Activated B cell treated with CpG ODN at 0.5 μM for 24 hours (primary cell): Measurements from ENCODE around the gene SLC45A2. TPM values are rescaled to one million over a fixed set of nuclear protein-coding genes. Genes with fewer than 3 reads are reported as not detected.

Source experiments
- ATAC-seq: fragments of 200-7000 bp; cut with Tn5 transposase; one replicate; pipeline ENCODE4 v1.10.0; 2021; ENCODE audit warnings: low read depth, mild to moderate bottlenecking, moderate library complexity
- CTCF ChIA-PET: fragments of 350-600 bp; sonication (Branson Sonifier 250); formaldehyde crosslinking; loops from one replicate; lab custom pipeline; 2021; ENCODE audit warnings: antibody characterized with exemption; lab: Charles Lee
- POLR2A ChIA-PET: fragments of 350-600 bp; sonication (Branson Sonifier 250); formaldehyde crosslinking; loops from one replicate; lab custom pipeline; 2021; ENCODE audit warnings: antibody characterized with exemption; lab: Charles Lee
- DNase-seq: peaks from one replicate; pipeline ENCODE4 v3.0.0; 2022
- H3K27ac Mint-ChIP-seq: one replicate; pipeline ENCODE4 v1.8.0; 2020; ENCODE audit warnings: mixed read lengths
- H3K27me3 Mint-ChIP-seq: one replicate; pipeline ENCODE4 v1.8.0; 2021; ENCODE audit warnings: mixed read lengths
- H3K36me3 Mint-ChIP-seq: one replicate; pipeline ENCODE4 v1.8.0; 2021; ENCODE audit warnings: low read depth, mixed read lengths
- H3K4me1 Mint-ChIP-seq: one replicate; pipeline ENCODE4 v1.8.0; 2021; ENCODE audit warnings: mixed read lengths
- H3K4me3 Mint-ChIP-seq: one replicate; pipeline ENCODE4 v1.8.0; 2020; ENCODE audit warnings: mild to moderate bottlenecking, mixed read lengths
- H3K9me3 Mint-ChIP-seq: one replicate; pipeline ENCODE4 v1.8.0; 2020; ENCODE audit warnings: mixed read lengths
- CTCF ChIP-seq: fragments of 200-600 bp; IDR thresholded peaks from one replicate; pipeline ENCODE4 v1.8.0; 2022; ENCODE audit warnings: antibody characterized with exemption, mild to moderate bottlenecking
- intact Hi-C: fragments of 100-400 bp; cut with micrococcal nuclease; formaldehyde crosslinking; loops from one replicate; pipeline ENCODE4 v1.15.1; 2024
- total RNA-seq: library from RNA; stranded (reverse); gene quantifications from 2 replicates; pipeline ENCODE4 v1.2.3, GENCODE V29; 2022

SLC45A2 gene
- total RNA-seq, 1 donor from 2014 or later, result not detected

- TF ChIP-seq CTCF, result no peak
- peaks cover 33% of the 10 kb centered on the region for H3K36me3 Mint-ChIP-seq
- no peak overlapping the region for H3K4me3 Mint-ChIP-seq
- ATAC-seq (no peak), DNase-seq (no peak)
- ChIA-PET POLR2A (no interaction called here), CTCF (interaction anchor here (0.9 kb wide), 1 partner anchor 10 kb away, joined by 3 read pairs; no protein-coding TSS in a partner anchor)
- intact Hi-C loops, result loop anchor here (5.0 kb wide), 1 partner anchor 1418 kb away; the partner anchor contains the start of gene SUB1
- no peaks in the 10 kb centered on the region for H3K9me3 Mint-ChIP-seq
- H3K27me3 Mint-ChIP-seq, result no peaks in the 10 kb centered on the region
- H3K27ac Mint-ChIP-seq, result no peak overlapping the region
- peaks cover 23% of the 10 kb centered on the region for H3K4me1 Mint-ChIP-seq
Measured at GRCh38 chr5:34005211-34005610, 20.7 kb upstream of the SLC45A2 start.

- no peaks in the 10 kb centered on the region for H3K9me3 Mint-ChIP-seq
- intact Hi-C loops, result no loop called here
- ChIA-PET POLR2A (no interaction called here), CTCF (no interaction called here)
- H3K36me3 Mint-ChIP-seq, result peaks cover 36% of the 10 kb centered on the region
- no peak overlapping the region for H3K27ac Mint-ChIP-seq
- H3K4me3 Mint-ChIP-seq, result no peak overlapping the region
- H3K4me1 Mint-ChIP-seq, result peaks cover 16% of the 10 kb centered on the region
- no peaks in the 10 kb centered on the region for H3K27me3 Mint-ChIP-seq
- DNase-seq (no peak), ATAC-seq (no peak)
- TF ChIP-seq CTCF, result no peak
Measured at GRCh38 chr5:34003941-34004340, 19.4 kb upstream of the SLC45A2 start.

GRCh38 chr5:34002629-34003328, 18.3 kb upstream of the SLC45A2 start:
- ATAC-seq (no peak), DNase-seq (no peak)
- CTCF ChIA-PET, result no interaction called here
- Mint-ChIP-seq H3K4me3 (no peak overlapping the region), H3K27me3 (no peaks in the 10 kb centered on the region), H3K27ac (no peak overlapping the region), H3K4me1 (peaks cover 7% of the 10 kb centered on the region), H3K9me3 (no peaks in the 10 kb centered on the region), H3K36me3 (peaks cover 40% of the 10 kb centered on the region)
- POLR2A ChIA-PET, result no interaction called here
- no peak for TF ChIP-seq CTCF
- intact Hi-C loops, result no loop called here

DNA sequence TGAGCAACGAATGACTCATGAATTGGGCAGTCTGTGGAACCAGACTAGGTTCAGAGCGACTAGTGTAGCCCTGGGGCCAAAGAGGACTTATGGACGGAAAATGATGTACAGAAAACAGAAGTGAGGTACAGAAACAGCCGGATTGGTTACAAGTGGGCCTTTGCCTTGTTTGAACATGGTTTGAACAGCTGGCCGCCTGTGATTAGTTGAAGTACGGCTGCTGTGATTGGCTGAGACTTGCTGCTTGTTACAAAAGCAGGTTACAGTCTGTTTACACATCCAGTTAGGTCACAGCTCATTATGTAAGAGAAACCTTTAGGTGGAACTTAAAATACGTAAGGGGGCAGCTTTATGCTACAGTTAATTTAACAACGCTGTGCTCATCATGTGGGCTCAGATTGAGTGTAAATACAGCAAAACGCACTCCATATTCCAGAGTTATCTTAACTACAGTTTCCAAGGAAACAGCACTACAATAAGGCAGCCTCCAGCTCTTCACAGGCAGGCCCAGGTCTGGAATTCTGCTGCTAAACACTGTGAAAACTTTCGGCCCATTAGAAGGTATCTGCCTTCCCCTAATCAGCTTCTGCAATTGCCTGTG, 16.8 kb upstream of the SLC45A2 start:
- intact Hi-C loops, result no loop called here
- Mint-ChIP-seq H3K4me1 (no peaks in the 10 kb centered on the region), H3K4me3 (no peak overlapping the region), H3K27me3 (no peaks in the 10 kb centered on the region), H3K36me3 (peaks cover 45% of the 10 kb centered on the region), H3K27ac (no peak overlapping the region), H3K9me3 (no peaks in the 10 kb centered on the region)
- no peak for TF ChIP-seq CTCF
- DNase-seq (no peak), ATAC-seq (no peak)
- CTCF ChIA-PET, result interaction anchor here (0.9 kb wide), 1 partner anchor 464 kb away, joined by 3 read pairs; no protein-coding TSS in a partner anchor
- POLR2A ChIA-PET, result no interaction called here

DNA sequence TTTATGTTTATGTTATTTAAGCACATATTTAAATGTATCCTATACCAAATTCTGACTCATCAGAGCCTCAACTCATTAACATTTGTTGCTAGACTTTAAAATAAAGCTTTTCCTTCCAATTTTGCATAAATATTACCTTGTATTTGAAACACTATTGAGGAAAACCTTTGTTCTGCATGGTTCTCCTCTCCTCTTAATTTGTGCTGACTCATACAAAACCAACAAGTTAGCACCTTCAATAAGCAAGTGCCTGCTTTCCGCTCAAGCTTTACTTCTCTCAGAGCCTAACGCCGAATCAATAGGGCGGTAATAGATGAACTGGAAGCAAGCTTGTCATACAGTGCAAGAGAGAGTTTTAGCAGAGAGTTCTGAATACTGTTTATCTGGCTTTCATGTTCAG, 15.5 kb upstream of the SLC45A2 start:
- intact Hi-C loops, result no loop called here
- DNase-seq (no peak), ATAC-seq (no peak)
- no peak for TF ChIP-seq CTCF
- H3K27me3 Mint-ChIP-seq, result no peaks in the 10 kb centered on the region
- POLR2A ChIA-PET, result no interaction called here
- H3K4me1 Mint-ChIP-seq, result no peaks in the 10 kb centered on the region
- H3K36me3 Mint-ChIP-seq, result peaks cover 44% of the 10 kb centered on the region
- H3K9me3 Mint-ChIP-seq, result no peaks in the 10 kb centered on the region
- H3K27ac Mint-ChIP-seq, result no peak overlapping the region
- CTCF ChIA-PET, result interaction anchor here (0.6 to 1.6 kb wide), 2 partner anchors 30 to 489 kb away, joined by 3 read pairs; no protein-coding TSS in a partner anchor
- H3K4me3 Mint-ChIP-seq, result no peak overlapping the region
